HUES48 (cell line): Measurements from ENCODE around the gene MTCH2.

Experiments
- H3K27ac ChIP-seq: one replicate; pipeline ENCODE4 v1.7.0; 2013; ENCODE audit warnings: low read depth, low read length, inconsistent platforms
- H3K27me3 ChIP-seq: 2 replicates; pipeline ENCODE4 v1.6.1; 2013; ENCODE audit warnings: mild to moderate bottlenecking, low read length; ENCODE audit not compliant: control insufficient read depth, insufficient read depth
- H3K36me3 ChIP-seq: 2 replicates; pipeline ENCODE4 v1.6.1; 2013; ENCODE audit warnings: low read length; ENCODE audit not compliant: control insufficient read depth, insufficient read depth
- H3K4me1 ChIP-seq: 2 replicates; pipeline ENCODE4 v1.6.1; 2013; ENCODE audit warnings: mild to moderate bottlenecking, low read length; ENCODE audit not compliant: control insufficient read depth, insufficient read depth
- H3K4me3 ChIP-seq: 2 replicates; pipeline ENCODE4 v1.5.1; 2013; ENCODE audit warnings: mild to moderate bottlenecking, low read depth, low read length
- H3K9ac ChIP-seq: 2 replicates; pipeline ENCODE4 v1.6.1; 2013; ENCODE audit warnings: mild to moderate bottlenecking, low read depth, low read length, moderate library complexity
- H3K9me3 ChIP-seq: 2 replicates; pipeline ENCODE4 v1.6.1; 2013; ENCODE audit warnings: low read length; ENCODE audit not compliant: control insufficient read depth, insufficient read depth

MTCH2 gene

GRCh38 chr11:47577460-47578041, 64.8 kb downstream of the MTCH2 start:
- peak overlapping the region; percentile 67 for H3K4me3 ChIP-seq
- peaks cover 6% of the 10 kb centered on the region; the same call in 1 of the 2 replicates for H3K4me1 ChIP-seq
- peaks cover 59% of the 10 kb centered on the region for H3K36me3 ChIP-seq
- peak overlapping the region; percentile 93 for H3K27ac ChIP-seq
- no peaks in the 10 kb centered on the region for H3K27me3 ChIP-seq
- H3K9me3 ChIP-seq: no peaks in the 10 kb centered on the region
- no peak overlapping the region for H3K9ac ChIP-seq

GRCh38 chr11:47573321-47573720, 69.0 kb downstream of the MTCH2 start:
- Histone ChIP-seq H3K4me1 (peaks cover 6% of the 10 kb centered on the region; the same call in 1 of the 2 replicates), H3K36me3 (peaks cover 66% of the 10 kb centered on the region), H3K9me3 (no peaks in the 10 kb centered on the region), H3K27me3 (no peaks in the 10 kb centered on the region), H3K9ac (no peak overlapping the region), H3K4me3 (no peak overlapping the region), H3K27ac (no peak overlapping the region)

GRCh38 chr11:47572715-47573255, 69.6 kb downstream of the MTCH2 start:
- Histone ChIP-seq H3K27me3 (no peaks in the 10 kb centered on the region), H3K4me3 (no peak overlapping the region), H3K9me3 (no peaks in the 10 kb centered on the region), H3K27ac (no peak overlapping the region), H3K36me3 (peaks cover 65% of the 10 kb centered on the region), H3K4me1 (peaks cover 2% of the 10 kb centered on the region; the same call in 1 of the 2 replicates), H3K9ac (no peak overlapping the region)

DNA sequence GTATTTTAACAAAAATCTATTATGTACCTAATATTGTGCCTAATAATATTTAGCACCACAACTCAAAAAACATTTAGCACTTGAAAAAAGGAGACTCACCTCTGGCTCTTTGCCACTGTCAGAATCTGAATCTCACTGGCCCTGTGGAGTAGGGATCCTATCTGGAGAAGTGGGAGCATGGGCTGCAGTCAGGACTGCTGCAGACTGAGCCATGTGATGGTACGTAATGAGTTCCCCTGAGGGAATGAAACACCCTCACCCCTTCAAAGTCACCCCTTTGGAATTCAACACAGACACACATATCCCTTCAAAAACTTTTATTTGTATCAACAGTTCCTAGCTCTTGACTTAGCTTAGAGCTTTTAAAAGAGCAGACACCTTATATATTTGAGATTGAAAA, 70.5 kb downstream of the MTCH2 start:
- Histone ChIP-seq H3K36me3 (peaks cover 56% of the 10 kb centered on the region), H3K4me1 (no peaks in the 10 kb centered on the region), H3K9me3 (no peaks in the 10 kb centered on the region), H3K27ac (no peak overlapping the region), H3K27me3 (no peaks in the 10 kb centered on the region), H3K4me3 (no peak overlapping the region), H3K9ac (no peak overlapping the region)

GRCh38 chr11:47571357-47571729, 71.0 kb downstream of the MTCH2 start:
- Histone ChIP-seq H3K9ac (no peak overlapping the region), H3K4me3 (no peak overlapping the region), H3K27me3 (no peaks in the 10 kb centered on the region), H3K4me1 (no peaks in the 10 kb centered on the region; the same call in 1 of the 2 replicates), H3K36me3 (peaks cover 54% of the 10 kb centered on the region), H3K27ac (no peak overlapping the region), H3K9me3 (no peaks in the 10 kb centered on the region)

DNA sequence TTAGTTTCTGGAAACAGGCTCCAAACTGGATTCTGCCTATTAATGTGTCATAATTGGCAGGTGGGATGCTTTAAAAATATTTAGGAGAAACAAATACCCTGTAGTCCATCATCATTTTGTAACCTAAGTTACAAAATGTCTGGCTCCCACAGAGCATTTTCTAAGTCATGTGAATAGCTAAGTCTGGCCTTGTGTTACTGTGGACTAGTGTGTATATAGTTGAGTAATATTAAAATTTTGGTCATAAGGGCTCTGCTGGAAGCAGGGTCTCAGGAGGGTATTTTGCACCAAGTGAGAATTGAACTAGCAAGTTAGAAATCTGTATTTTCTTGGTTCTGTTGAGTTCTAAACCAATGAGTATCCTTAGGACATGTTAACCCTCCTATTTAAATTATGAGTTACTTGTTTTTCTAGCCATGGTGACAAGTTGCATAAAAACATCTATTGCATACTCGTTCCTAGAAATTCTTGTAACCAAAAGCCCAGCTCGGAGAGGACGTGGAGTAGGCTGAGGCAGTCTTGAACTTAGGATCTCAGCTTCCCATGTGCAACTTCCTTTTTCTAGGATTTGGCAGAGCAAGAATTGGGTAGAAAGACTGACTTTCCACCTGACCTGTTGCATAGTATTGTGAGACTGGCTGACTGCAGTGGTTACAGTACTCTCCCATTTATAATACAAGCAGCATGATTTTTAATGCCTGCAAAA, 71.6 kb downstream of the MTCH2 start:
- no peak overlapping the region for H3K9ac ChIP-seq
- no peaks in the 10 kb centered on the region for H3K27me3 ChIP-seq
- H3K9me3 ChIP-seq: no peaks in the 10 kb centered on the region
- H3K36me3 ChIP-seq: peaks cover 54% of the 10 kb centered on the region
- H3K4me3 ChIP-seq: no peak overlapping the region
- H3K4me1 ChIP-seq: no peaks in the 10 kb centered on the region; the same call in 1 of the 2 replicates
- no peak overlapping the region for H3K27ac ChIP-seq

GRCh38 chr11:47569646-47570045, 72.7 kb downstream of the MTCH2 start:
- Histone ChIP-seq H3K36me3 (peaks cover 49% of the 10 kb centered on the region), H3K4me3 (no peak overlapping the region), H3K9me3 (no peaks in the 10 kb centered on the region), H3K4me1 (no peaks in the 10 kb centered on the region; the same call in 1 of the 2 replicates), H3K9ac (no peak overlapping the region), H3K27me3 (no peaks in the 10 kb centered on the region), H3K27ac (no peak overlapping the region)
